H9 (cell line): ENCODE measurements around the gene MAPKAPK2. TPM values are rescaled to one million over a fixed set of nuclear protein-coding genes. Genes with fewer than 3 reads are reported as not detected.

ENCODE experiments used
- DNase-seq: peaks from one replicate; pipeline ENCODE4 v3.0.0-alpha.2; 2017
- H2AFZ ChIP-seq: one replicate; pipeline ENCODE4 v1.6.1; 2013; ENCODE audit warnings: mild to moderate bottlenecking, low read length, control low read depth, moderate library complexity
- H2AK5ac ChIP-seq: 2 replicates; pipeline ENCODE4 v1.6.1; 2013; ENCODE audit warnings: low read length, control low read depth, mixed read lengths; ENCODE audit not compliant: insufficient read length
- H2BK120ac ChIP-seq: one replicate; pipeline ENCODE4 v1.6.1; 2013; ENCODE audit warnings: low read depth, mild to moderate bottlenecking, low read length, control low read depth, inconsistent platforms; ENCODE audit not compliant: poor library complexity, severe bottlenecking
- H2BK12ac ChIP-seq: 2 replicates; pipeline ENCODE4 v1.6.1; 2013; ENCODE audit warnings: low read length, control low read depth, mixed read lengths, low read depth; ENCODE audit not compliant: insufficient read length
- H2BK15ac ChIP-seq: 2 replicates; pipeline ENCODE4 v1.6.1; 2013; ENCODE audit warnings: low read depth, low read length, control low read depth
- H2BK20ac ChIP-seq: one replicate; pipeline ENCODE4 v1.6.1; 2013; ENCODE audit warnings: low read depth, mild to moderate bottlenecking, low read length, control low read depth, inconsistent platforms; ENCODE audit not compliant: poor library complexity, severe bottlenecking
- H2BK5ac ChIP-seq: 2 replicates; pipeline ENCODE4 v1.6.1; 2013; ENCODE audit warnings: low read length, control low read depth, mixed read lengths; ENCODE audit not compliant: insufficient read length
- H3K14ac ChIP-seq: 2 replicates; pipeline ENCODE4 v1.6.1; 2013; ENCODE audit warnings: low read length, control low read depth; ENCODE audit not compliant: insufficient read depth
- H3K18ac ChIP-seq: 2 replicates; pipeline ENCODE4 v1.6.1; 2013; ENCODE audit warnings: low read depth, mild to moderate bottlenecking, mixed read lengths, low read length, control low read depth; ENCODE audit not compliant: insufficient read length
- H3K23ac ChIP-seq: 2 replicates; pipeline ENCODE4 v1.6.1; 2013; ENCODE audit warnings: low read length, control low read depth, mixed read lengths, low read depth; ENCODE audit not compliant: insufficient read length
- H3K23me2 ChIP-seq: 2 replicates; pipeline ENCODE4 v1.6.1; 2013; ENCODE audit warnings: low read depth, mild to moderate bottlenecking, mixed read lengths, low read length, control low read depth; ENCODE audit not compliant: insufficient read length, poor library complexity, severe bottlenecking
- H3K27ac ChIP-seq: 2 replicates; pipeline ENCODE4 v1.5.1; 2013; ENCODE audit warnings: low read length, control low read depth, mixed read lengths, low read depth; ENCODE audit not compliant: insufficient read length
- H3K27me3 ChIP-seq: 2 replicates; pipeline ENCODE4 v1.6.1; 2013; ENCODE audit warnings: low read length, control low read depth, inconsistent platforms; ENCODE audit not compliant: insufficient read depth
- H3K4ac ChIP-seq: 2 replicates; pipeline ENCODE4 v1.6.1; 2013; ENCODE audit warnings: low read depth, mild to moderate bottlenecking, control low read depth, inconsistent platforms, low read length, moderate library complexity
- H3K4me1 ChIP-seq: 2 replicates; pipeline ENCODE4 v1.6.1; 2013; ENCODE audit warnings: low read length, control low read depth, inconsistent platforms; ENCODE audit not compliant: insufficient read depth
- H3K4me2 ChIP-seq: 2 replicates; pipeline ENCODE4 v1.6.1; 2013; ENCODE audit warnings: low read length, control low read depth, mixed read lengths; ENCODE audit not compliant: insufficient read length, insufficient read depth
- H3K56ac ChIP-seq: 2 replicates; pipeline ENCODE4 v1.6.1; 2013; ENCODE audit warnings: low read depth, mild to moderate bottlenecking, mixed read lengths, low read length, control low read depth; ENCODE audit not compliant: insufficient read length
- H3K79me1 ChIP-seq: 2 replicates; pipeline ENCODE4 v1.6.1; 2013; ENCODE audit warnings: low read depth, mild to moderate bottlenecking, moderate library complexity, low read length, control low read depth, inconsistent platforms; ENCODE audit not compliant: insufficient read depth, poor library complexity, severe bottlenecking
- H3K79me2 ChIP-seq: 2 replicates; pipeline ENCODE4 v1.6.1; 2013; ENCODE audit warnings: low read length, control low read depth, inconsistent platforms; ENCODE audit not compliant: insufficient read depth
- H3K9ac ChIP-seq: 2 replicates; pipeline ENCODE4 v1.6.1; 2013; ENCODE audit warnings: low read length, control low read depth, mixed read lengths; ENCODE audit not compliant: insufficient read length; ENCODE audit errors: extremely low read depth
- H3K9me3 ChIP-seq: one replicate; pipeline ENCODE4 v1.6.1; 2013; ENCODE audit warnings: low read depth, low read length, inconsistent platforms; ENCODE audit not compliant: control insufficient read depth
- H3T11ph ChIP-seq: one replicate; pipeline ENCODE4 v1.6.1; 2013; ENCODE audit warnings: mild to moderate bottlenecking, low read length, control low read depth, inconsistent platforms
- H4K20me1 ChIP-seq: one replicate; pipeline ENCODE4 v1.6.1; 2013; ENCODE audit not compliant: control insufficient read depth, insufficient read length, insufficient read depth
- H4K5ac ChIP-seq: 2 replicates; pipeline ENCODE4 v1.6.1; 2013; ENCODE audit warnings: low read depth, mild to moderate bottlenecking, mixed read lengths, low read length, control low read depth; ENCODE audit not compliant: insufficient read length
- H4K8ac ChIP-seq: replicated peaks from 2 replicates; pipeline ENCODE4 v1.6.1; 2013; ENCODE audit warnings: low read length, control low read depth, mixed read lengths, low read depth; ENCODE audit not compliant: insufficient read length
- H4K91ac ChIP-seq: 2 replicates; pipeline ENCODE4 v1.6.1; 2013; ENCODE audit warnings: low read depth, mild to moderate bottlenecking, moderate library complexity, mixed read lengths, low read length, control low read depth; ENCODE audit not compliant: insufficient read length
- H3K27ac Mint-ChIP-seq, 3 experiments: 2 replicates in 2 of 3; 3 replicates in 1 of 3; pipeline ENCODE4 v1.8.0; 2020 to 2021; ENCODE audit warnings: mixed read lengths in 3 of 3, mild to moderate bottlenecking in 1 of 3, moderate library complexity in 1 of 3
- H3K27me3 Mint-ChIP-seq: 2 replicates; pipeline ENCODE4 v1.8.0; 2021; ENCODE audit warnings: low read depth, mild to moderate bottlenecking, moderate library complexity, mixed read lengths
- H3K36me3 Mint-ChIP-seq, 3 experiments: 2 replicates in 2 of 3; 3 replicates in 1 of 3; pipeline ENCODE4 v1.8.0; 2020 to 2021; ENCODE audit warnings: low read depth in 3 of 3, mixed read lengths in 3 of 3; ENCODE audit not compliant: insufficient read depth in 1 of 3
- H3K4me1 Mint-ChIP-seq, 2 experiments: 2 replicates each; pipeline ENCODE4 v1.8.0; 2020; ENCODE audit warnings: mixed read lengths in 2 of 2
- H3K4me3 Mint-ChIP-seq, 2 experiments: 2 replicates in 1 of 2; 3 replicates in 1 of 2; pipeline ENCODE4 v1.8.0; 2020 to 2021; ENCODE audit warnings: mild to moderate bottlenecking in 2 of 2, mixed read lengths in 2 of 2, moderate library complexity in 1 of 2
- H3K9me3 Mint-ChIP-seq, 2 experiments: 2 replicates in 1 of 2; 3 replicates in 1 of 2; pipeline ENCODE4 v1.8.0; 2020; ENCODE audit warnings: mild to moderate bottlenecking in 2 of 2, mixed read lengths in 2 of 2, moderate library complexity in 1 of 2
- CTCF ChIP-seq: fragments of 200-600 bp; sonication (generic); conservative IDR thresholded peaks from 3 replicates; pipeline ENCODE4 v1.8.0; 2021; ENCODE audit warnings: antibody characterized with exemption, mild to moderate bottlenecking
- WGBS: extraction: QIAGEN DNeasy Blood & Tissue Kit; methylation state at CpG from one replicate; pipeline ENCODE4 v1.1.7; 2013; ENCODE audit warnings: missing lambda C conversion rate, low lambda C conversion rate, mixed read lengths; ENCODE audit not compliant: insufficient read length; ENCODE audit errors: extremely low coverage; 5-methylcytosine and 5-hydroxymethylcytosine counted together
- total RNA-seq: library from RNA; stranded (reverse); gene quantifications from 2 replicates; pipeline ENCODE4 v1.2.1, GENCODE V29; 2021

The MAPKAPK2 gene
- total RNA-seq, 1 experiment from 2014 or later, result 50.1 TPM

GRCh38 chr1:206696812-206697585, 12.3 kb downstream of the MAPKAPK2 start:
- Histone ChIP-seq H2BK15ac (no peak overlapping the region), H3T11ph (no peak overlapping the region), H3K18ac (no peak overlapping the region), H3K23ac (no peak overlapping the region), H2BK12ac (no peak overlapping the region), H4K8ac (no peak overlapping the region), H3K4me2 (no peak overlapping the region), H2BK20ac (no peak overlapping the region), H4K20me1 (no peaks in the 10 kb centered on the region), H2BK5ac (no peak overlapping the region), H3K27me3 (no peaks in the 10 kb centered on the region), H3K4ac (no peak overlapping the region), H3K56ac (no peak overlapping the region), H3K79me2 (no peaks in the 10 kb centered on the region; the same call in none of the 2 replicates), H4K5ac (no peak overlapping the region), H2BK120ac (no peak overlapping the region), H2AK5ac (no peak overlapping the region), H4K91ac (no peak overlapping the region), H3K27ac (no peak overlapping the region), H3K14ac (no peak overlapping the region), H3K9ac (no peak overlapping the region), H3K79me1 (peaks cover 3% of the 10 kb centered on the region), H2AFZ (no peak overlapping the region), H3K9me3 (no peaks in the 10 kb centered on the region), H3K4me1 (peaks cover 8% of the 10 kb centered on the region; the same call in 1 of the 2 replicates), H3K23me2 (no peaks in the 10 kb centered on the region)
- Mint-ChIP-seq H3K36me3 (peaks cover 5 to 16% (median 14%) of the 10 kb centered on the region in 3 experiments; a peak in 6 of 7 replicates), H3K27me3 (no peaks in the 10 kb centered on the region; the same call in 1 of the 2 replicates), H3K4me1 (peaks cover 58 to 61% of the 10 kb centered on the region in 2 experiments), H3K9me3 (no peaks in the 10 kb centered on the region), H3K27ac (no peak overlapping the region; a peak in 1 of 7 replicates), H3K4me3 (no peak overlapping the region)
- DNase-seq, result no peak
- no CpG with 5 or more reads among the region's 4 CpGs for WGBS
- no peak for TF ChIP-seq CTCF
